Tibial nerve (tissue), 4 donors: ENCODE data around the gene SLMAP. TPM values are rescaled to one million over a fixed set of nuclear protein-coding genes. Genes with fewer than 3 reads are reported as not detected.

Experiments
- DNase-seq, 2 donors: peaks; one replicate each; pipeline ENCODE4 v3.0.0-alpha.2; 2019; ENCODE audit warnings: low spot score in 2 of 2
- H3K27ac ChIP-seq, 4 donors: fragments of 200-600 bp; sonication (generic) in 3 of 4; one replicate each; pipeline ENCODE4 v1.5.1; 2017 to 2019; ENCODE audit warnings: mild to moderate bottlenecking in 1 of 4
- H3K27me3 ChIP-seq, 2 donors: fragments of 200-600 bp; sonication (generic) in 1 of 2; one replicate each; pipeline versions ENCODE4 v1.5.1 to v1.6.0; 2017 to 2019
- H3K36me3 ChIP-seq, 3 donors: fragments of 200-600 bp; sonication (generic); one replicate each; pipeline ENCODE4 v1.5.1; 2018 to 2019
- H3K4me1 ChIP-seq, 4 donors: fragments of 200-600 bp; sonication (generic) in 3 of 4; one replicate each; pipeline ENCODE4 v1.5.1; 2017 to 2019
- H3K4me3 ChIP-seq, 4 donors: fragments of 200-600 bp; sonication (generic) in 3 of 4; one replicate each; pipeline ENCODE4 v1.5.1; 2017 to 2019; ENCODE audit warnings: mild to moderate bottlenecking in 1 of 4, moderate library complexity in 1 of 4
- H3K9me3 ChIP-seq, 4 donors: fragments of 200-600 bp; sonication (generic) in 3 of 4; one replicate each; pipeline ENCODE4 v1.5.1; 2017 to 2019
- EP300 ChIP-seq, 2 donors: sonication (generic); formaldehyde crosslinking; IDR thresholded peaks; one replicate each; pipeline ENCODE4 v1.6.1; 2017; ENCODE audit warnings: antibody characterized with exemption in 2 of 2, mild to moderate bottlenecking in 1 of 2
- POLR2A ChIP-seq, 2 donors: fragments of 450-650 bp; IDR thresholded peaks; one replicate each; pipeline ENCODE4 v1.6.1; 2017; ENCODE audit warnings: antibody characterized with exemption in 2 of 2, mild to moderate bottlenecking in 2 of 2, moderate library complexity in 2 of 2
- WGBS, 2 donors: methylation state at CpG; one replicate each; pipeline ENCODE4 v1.1.5; 2018; 5-methylcytosine and 5-hydroxymethylcytosine counted together
- total RNA-seq, 4 donors: library from RNA; depleted of rRNA; stranded (reverse); fragments of >200 nt; gene quantifications; one replicate each; pipeline ENCODE4 v1.1.0, GENCODE V29; 2016
- TF ChIP-seq, protein P1 (sequence below), 5 experiments: fragments of 200-600 bp in 3 of 5; fragments of 450-650 bp in 2 of 5; sonication (generic) in 3 of 5; IDR thresholded peaks; one replicate each; pipeline ENCODE4 v1.5.1; 2016 to 2019; ENCODE audit warnings: antibody characterized with exemption in 5 of 5, mild to moderate bottlenecking in 3 of 5, moderate library complexity in 2 of 5

SLMAP gene
- total RNA-seq, 4 donors from 2014 or later = 66.6 to 101 (median 87.4) TPM

GRCh38 chr3:57717205-57717868, 38.8 kb upstream of the SLMAP start:
- no peak for TF ChIP-seq POLR2A (IDR thresholded peaks at IDR 0.05)
- TF ChIP-seq, protein P1, sequence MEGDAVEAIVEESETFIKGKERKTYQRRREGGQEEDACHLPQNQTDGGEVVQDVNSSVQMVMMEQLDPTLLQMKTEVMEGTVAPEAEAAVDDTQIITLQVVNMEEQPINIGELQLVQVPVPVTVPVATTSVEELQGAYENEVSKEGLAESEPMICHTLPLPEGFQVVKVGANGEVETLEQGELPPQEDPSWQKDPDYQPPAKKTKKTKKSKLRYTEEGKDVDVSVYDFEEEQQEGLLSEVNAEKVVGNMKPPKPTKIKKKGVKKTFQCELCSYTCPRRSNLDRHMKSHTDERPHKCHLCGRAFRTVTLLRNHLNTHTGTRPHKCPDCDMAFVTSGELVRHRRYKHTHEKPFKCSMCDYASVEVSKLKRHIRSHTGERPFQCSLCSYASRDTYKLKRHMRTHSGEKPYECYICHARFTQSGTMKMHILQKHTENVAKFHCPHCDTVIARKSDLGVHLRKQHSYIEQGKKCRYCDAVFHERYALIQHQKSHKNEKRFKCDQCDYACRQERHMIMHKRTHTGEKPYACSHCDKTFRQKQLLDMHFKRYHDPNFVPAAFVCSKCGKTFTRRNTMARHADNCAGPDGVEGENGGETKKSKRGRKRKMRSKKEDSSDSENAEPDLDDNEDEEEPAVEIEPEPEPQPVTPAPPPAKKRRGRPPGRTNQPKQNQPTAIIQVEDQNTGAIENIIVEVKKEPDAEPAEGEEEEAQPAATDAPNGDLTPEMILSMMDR (IDR thresholded peaks at IDR 0.05) = no peak
- no peak for TF ChIP-seq EP300 (IDR thresholded peaks at IDR 0.05)
- H3K27ac ChIP-seq = no peak overlapping the region
- 87 to 92% methylated on average over 6 of the region's 6 CpGs for WGBS, 2 donors
- no peak overlapping the region for H3K4me3 ChIP-seq
- H3K36me3 ChIP-seq = no peaks in the 10 kb centered on the region
- H3K4me1 ChIP-seq = no peaks in the 10 kb centered on the region
- no peaks in the 10 kb centered on the region for H3K9me3 ChIP-seq
- no peak for DNase-seq
- no peaks in the 10 kb centered on the region for H3K27me3 ChIP-seq

DNA sequence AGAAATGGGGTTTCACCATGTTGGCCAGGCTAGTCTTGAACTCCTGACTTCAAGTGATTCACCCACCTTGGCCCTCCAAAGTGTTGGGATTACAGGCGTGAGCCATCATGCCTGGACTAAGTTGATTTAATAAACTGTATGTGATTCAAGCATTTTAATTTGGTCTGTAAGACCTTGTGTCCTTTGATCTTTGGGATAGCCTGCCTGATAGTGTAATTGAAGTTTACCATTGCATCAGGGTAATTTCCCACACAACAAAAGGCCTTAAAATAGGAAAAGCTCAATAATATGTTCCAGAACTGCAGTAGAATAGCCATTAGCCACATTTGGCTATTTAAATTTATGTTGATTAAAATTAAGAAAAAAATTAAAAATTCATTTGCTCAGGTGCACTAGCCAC, 38.0 kb upstream of the SLMAP start:
- Histone ChIP-seq H3K4me3 (no peak overlapping the region), H3K27me3 (no peaks in the 10 kb centered on the region), H3K4me1 (no peaks in the 10 kb centered on the region), H3K27ac (no peak overlapping the region), H3K36me3 (no peaks in the 10 kb centered on the region), H3K9me3 (no peaks in the 10 kb centered on the region)
- TF ChIP-seq EP300 (IDR thresholded peaks at IDR 0.05) (no peak), POLR2A (IDR thresholded peaks at IDR 0.05) (no peak)
- TF ChIP-seq, protein P1 (IDR thresholded peaks at IDR 0.05) = no peak
- DNase-seq = no peak
- 89 to 96% methylated on average over 1 of the region's 1 CpG for WGBS, 2 donors

- Histone ChIP-seq H3K36me3 (no peaks in the 10 kb centered on the region), H3K27me3 (no peaks in the 10 kb centered on the region), H3K4me3 (no peak overlapping the region), H3K4me1 (no peaks in the 10 kb centered on the region), H3K9me3 (no peaks in the 10 kb centered on the region), H3K27ac (no peak overlapping the region)
- no peak for DNase-seq
- TF ChIP-seq EP300 (IDR thresholded peaks at IDR 0.05) (no peak), POLR2A (IDR thresholded peaks at IDR 0.05) (no peak)
- TF ChIP-seq, protein P1 (IDR thresholded peaks at IDR 0.05) = no peak
Observed at GRCh38 chr3:57726397-57726796, 29.7 kb upstream of the SLMAP start.

GRCh38 chr3:57727106-57727505, 29.0 kb upstream of the SLMAP start:
- TF ChIP-seq POLR2A (IDR thresholded peaks at IDR 0.05) = no peak
- TF ChIP-seq, protein P1 (IDR thresholded peaks at IDR 0.05) = no peak
- no peak for TF ChIP-seq EP300 (IDR thresholded peaks at IDR 0.05)
- Histone ChIP-seq H3K27ac (no peak overlapping the region), H3K4me3 (no peak overlapping the region), H3K4me1 (no peaks in the 10 kb centered on the region), H3K27me3 (no peaks in the 10 kb centered on the region), H3K36me3 (no peaks in the 10 kb centered on the region), H3K9me3 (no peaks in the 10 kb centered on the region)
- no peak for DNase-seq
- 86 to 90% methylated on average over 5 of the region's 5 CpGs for WGBS, 2 donors

DNA sequence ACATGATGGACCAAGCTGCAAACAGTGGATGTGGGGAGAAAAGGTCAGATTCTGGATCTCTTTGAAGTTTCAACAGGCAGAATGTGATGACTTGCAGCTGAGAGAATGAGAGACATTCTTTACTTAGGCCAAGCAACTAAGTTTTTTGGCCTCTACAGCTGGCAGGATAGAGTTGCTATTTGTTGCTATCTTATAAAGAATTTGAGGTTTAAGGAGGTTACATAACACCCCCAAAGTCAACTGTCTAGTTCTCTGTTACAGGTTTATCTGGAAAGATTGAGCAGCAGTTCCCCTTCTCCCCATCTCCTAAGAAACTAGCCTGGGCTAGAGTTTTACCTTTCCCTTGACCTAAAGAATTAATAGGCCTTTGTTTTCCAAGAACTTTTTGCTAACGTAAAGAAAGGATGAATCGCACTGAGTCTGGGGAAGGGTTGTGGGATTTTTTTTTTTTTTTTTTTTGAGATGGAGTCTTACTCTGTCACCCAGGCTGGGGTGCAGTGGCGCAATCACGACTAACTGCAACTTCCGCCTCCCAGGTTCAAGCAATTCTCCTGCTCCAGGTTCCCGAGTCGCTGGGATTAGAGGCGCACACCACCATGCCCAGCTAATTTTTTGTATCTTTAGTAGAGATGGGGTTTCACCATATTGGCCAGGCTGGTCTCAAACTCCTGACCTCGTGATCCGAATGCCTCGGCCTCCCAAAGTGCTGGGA, 26.6 kb upstream of the SLMAP start:
- H3K27me3 ChIP-seq = no peaks in the 10 kb centered on the region
- WGBS, 2 donors = 77 to 83% methylated on average over 11 of the region's 11 CpGs
- no peak for DNase-seq
- H3K4me1 ChIP-seq = no peaks in the 10 kb centered on the region
- H3K9me3 ChIP-seq = no peaks in the 10 kb centered on the region
- TF ChIP-seq EP300 (IDR thresholded peaks at IDR 0.05) (no peak), POLR2A (IDR thresholded peaks at IDR 0.05) (no peak)
- TF ChIP-seq, protein P1 (IDR thresholded peaks at IDR 0.05) = no peak
- H3K4me3 ChIP-seq = no peak overlapping the region
- H3K27ac ChIP-seq = no peak overlapping the region
- no peaks in the 10 kb centered on the region for H3K36me3 ChIP-seq
